HepG2 (cell line): Measurements from ENCODE around the gene GNAS. TPM values are rescaled to one million over a fixed set of nuclear protein-coding genes. Genes with fewer than 3 reads are reported as not detected.
A peak's percentile ranks its signal among the peaks of the same experiment; 100 is the strongest.

Experiments used
- ATAC-seq: fragments of 200-7000 bp; cut with Tn5 transposase; 3 replicates; pipeline ENCODE4 v1.9.1; 2020; ENCODE audit warnings: mild to moderate bottlenecking, moderate library complexity
- BruUV-seq: library from RNA; stranded (reverse); fragments of 400-500 nt; replicated peaks from 2 replicates; lab custom pipeline; 2021; lab: Mats Ljungman, UMichigan
- CTCF ChIA-PET: fragments of 300-600 bp; formaldehyde crosslinking; extraction: SDS; loops from one replicate; lab custom pipeline; 2021; ENCODE audit warnings: low total read pairs, inconsistent platforms, low intra/inter-chr PET ratio; lab: Yijun Ruan, JAX
- POLR2A ChIA-PET: fragments of 350-600 bp; sonication (Branson Sonifier 250); formaldehyde crosslinking; loops from one replicate; lab custom pipeline; 2020; ENCODE audit warnings: antibody characterized with exemption, inconsistent platforms; lab: Yijun Ruan, JAX
- DNase-seq: peaks from one replicate; pipeline ENCODE4 v3.0.0-alpha.2; 2015; ENCODE audit warnings: low spot score
- FAIRE-seq: peaks from 3 replicates; lab custom pipeline; 2011; peaks lifted over from hg19 to GRCh38; lab: Jason Lieb, UNC
- H2AFZ ChIP-seq: one replicate; pipeline ENCODE4 v1.6.1; 2011; ENCODE audit warnings: low read length, inconsistent platforms
- H3K27ac ChIP-seq: fragments of 300-600 bp; 3 replicates; pipeline ENCODE4 v1.8.0; 2011; ENCODE audit warnings: mixed run types, mild to moderate bottlenecking, mixed read lengths, low read length, inconsistent platforms; ENCODE audit not compliant: insufficient read depth; ENCODE audit errors: extremely low read length
- H3K27me3 ChIP-seq, 2 experiments: fragments of 200-600 bp in 1 of 2; 2 replicates in 1 of 2; 3 replicates in 1 of 2; pipeline versions ENCODE4 v1.6.0 to v1.8.0; 2011; ENCODE audit warnings: low read length in 2 of 2, mild to moderate bottlenecking in 2 of 2, moderate library complexity in 2 of 2, inconsistent platforms in 1 of 2; ENCODE audit not compliant: insufficient read depth in 2 of 2, control insufficient read depth in 1 of 2
- H3K36me3 ChIP-seq, 2 experiments: fragments of 200-600 bp in 1 of 2; replicated peaks in 1 of 2; 2 replicates in 1 of 2; 3 replicates in 1 of 2; pipeline versions ENCODE4 v1.5.1 to v1.8.0; 2011; ENCODE audit warnings: low read length in 2 of 2, inconsistent platforms in 1 of 2; ENCODE audit not compliant: insufficient read depth in 2 of 2, control insufficient read depth in 1 of 2
- H3K4me1 ChIP-seq: 2 replicates; pipeline ENCODE4 v1.5.1; 2012; ENCODE audit warnings: low read length, inconsistent platforms; ENCODE audit not compliant: insufficient read depth
- H3K4me2 ChIP-seq: 2 replicates; pipeline ENCODE4 v1.6.0; 2011; ENCODE audit warnings: low read depth, low read length, inconsistent platforms
- H3K4me3 ChIP-seq, 3 experiments: fragments of 200-600 bp in 1 of 3; sonication (generic), shearing (Covaris generic) in 1 of 3; replicated peaks in 1 of 3; 2 replicates each; pipeline ENCODE4 v1.5.1; 2011 to 2016; ENCODE audit warnings: low read length in 3 of 3, inconsistent platforms in 2 of 3, low read depth in 2 of 3, mild to moderate bottlenecking in 2 of 3, control low read depth in 1 of 3, mixed read lengths in 1 of 3; ENCODE audit not compliant: insufficient read depth in 1 of 3
- H3K79me2 ChIP-seq: one replicate; pipeline ENCODE4 v1.6.1; 2011; ENCODE audit warnings: low read length, inconsistent platforms; ENCODE audit not compliant: insufficient read depth
- H3K9ac ChIP-seq: 2 replicates; pipeline ENCODE4 v1.6.0; 2011; ENCODE audit warnings: mild to moderate bottlenecking, low read depth, low read length, inconsistent platforms; ENCODE audit not compliant: insufficient read depth
- H3K9me3 ChIP-seq: 2 replicates; pipeline ENCODE4 v1.5.1; 2012; ENCODE audit warnings: mild to moderate bottlenecking, low read length
- H4K20me1 ChIP-seq: 2 replicates; pipeline ENCODE4 v1.6.0; 2011; ENCODE audit warnings: inconsistent platforms, mild to moderate bottlenecking, low read length, moderate library complexity; ENCODE audit not compliant: insufficient read depth
- BRCA1 ChIP-seq: sonication (generic); formaldehyde crosslinking; IDR thresholded peaks from 2 replicates; pipeline ENCODE4 v1.4.0; 2020; ENCODE audit warnings: missing genetic modification reagents
- HNRNPLL ChIP-seq: fragments of 200-400 bp; formaldehyde crosslinking; IDR thresholded peaks from 2 replicates; pipeline ENCODE4 v1.6.1; 2017; ENCODE audit warnings: mild to moderate bottlenecking, low read depth, low read length; ENCODE audit not compliant: poor library complexity, severe bottlenecking
- PRDM10 ChIP-seq: sonication (generic); formaldehyde crosslinking; IDR thresholded peaks from 2 replicates; pipeline ENCODE4 v1.4.0; 2020; ENCODE audit warnings: low read depth, missing genetic modification reagents
- SIN3A ChIP-seq: IDR thresholded peaks from 2 replicates; pipeline ENCODE4 v1.6.1; 2011; ENCODE audit warnings: low read depth, mild to moderate bottlenecking, control low read depth, low read length, borderline replicate concordance
- ZBTB44 ChIP-seq: sonication (generic); formaldehyde crosslinking; IDR thresholded peaks from 2 replicates; pipeline ENCODE4 v1.4.0; 2020; ENCODE audit warnings: missing genetic modification reagents
- ZNF484 ChIP-seq: sonication (generic); formaldehyde crosslinking; IDR thresholded peaks from 2 replicates; pipeline ENCODE4 v1.5.1; 2020; ENCODE audit warnings: mild to moderate bottlenecking, low read depth, missing genetic modification reagents, borderline replicate concordance
- WGBS: methylation state at CpG from one replicate; pipeline ENCODE4 v1.1.6; 2017; ENCODE audit warnings: low lambda C conversion rate; 5-methylcytosine and 5-hydroxymethylcytosine counted together
- in situ Hi-C: cut with HindIII; loops from 2 replicates; pipeline ENCODE4 v1.10.0; 2017; ENCODE audit warnings: low pct_unique_long_range_greater_than_20kb; ENCODE audit not compliant: extremely low pct_ligation_motif_present
- intact Hi-C: fragments of 100-400 bp; cut with micrococcal nuclease; formaldehyde crosslinking; loops from one replicate; pipeline ENCODE4 v1.10.0; 2022; ENCODE audit not compliant: unreplicated experiment
- polyA plus RNA-seq, 8 experiments: library from polyadenylated mRNA; depleted of rRNA in 3 of 8; stranded (reverse) in 7 of 8; unstranded in 1 of 8; fragments of >200 nt; fragmentation: Illumina TruSeq in 4 of 8; extraction: Trizol in 4 of 8; gene quantifications; 2 replicates each; pipeline versions ENCODE4 v1.2.1 to v1.2.3, GENCODE V29; 2011 to 2016; ENCODE audit warnings: low read depth in 4 of 8, missing spikeins in 1 of 8, mixed read lengths in 1 of 8; ENCODE audit not compliant: insufficient read depth in 1 of 8
- total RNA-seq, 5 experiments: library from RNA; depleted of rRNA; stranded (reverse); fragments of >200 nt; fragmentation: Illumina TruSeq; extraction: Trizol; gene quantifications; 2 replicates each; pipeline ENCODE4 v1.2.3, GENCODE V29; 2016; ENCODE audit warnings: low read depth in 1 of 5

The GNAS gene
- total and polyA plus RNA-seq, 2 of the 13 experiments (the other 11 are each of a cell fraction or from before 2014, with no cell fraction given) = 407 to 1,008 TPM

- CTCF ChIA-PET = interaction anchor here (1.7 kb wide), 2 partner anchors 372 to 617 kb away, joined by 3 to 7 read pairs; no protein-coding TSS in a partner anchor
- POLR2A ChIA-PET = no interaction called here
- DNase-seq (no peak), ATAC-seq (peak; percentile 15; the same call in 2 of the 3 replicates), FAIRE-seq (no peak)
- Histone ChIP-seq H4K20me1 (no peaks in the 10 kb centered on the region), H3K36me3 (no peaks in the 10 kb centered on the region), H3K4me1 (no peaks in the 10 kb centered on the region), H3K79me2 (no peaks in the 10 kb centered on the region), H3K4me2 (no peak overlapping the region), H3K4me3 (no peak overlapping the region), H2AFZ (no peak overlapping the region), H3K9ac (no peak overlapping the region), H3K9me3 (no peaks in the 10 kb centered on the region), H3K27me3 (peaks cover 0 to 22% of the 10 kb centered on the region in 2 experiments; a peak in 4 of 5 replicates), H3K27ac (no peak overlapping the region)
- 30% methylated on average over 4 of the region's 6 CpGs for WGBS
- TF ChIP-seq ZNF484 (CRISPR knock-in tag) = no peak
- peak; percentile 7 for TF ChIP-seq HNRNPLL
- TF ChIP-seq PRDM10 (CRISPR knock-in tag) = no peak
- TF ChIP-seq BRCA1 = no peak
- no peak for TF ChIP-seq SIN3A
- TF ChIP-seq ZBTB44 = no peak
- in situ Hi-C loops = no loop called here
- no TSS peak for BruUV-seq
- intact Hi-C loops = no loop called here
Measured at GRCh38 chr20:58853466-58853865, 950 bp downstream of the GNAS start.
